Erythroblast (primary cell): ENCODE data around the gene SYNJ2.

Source experiments
- GATA1 ChIP-seq: IDR thresholded peaks from 2 replicates; pipeline ENCODE4 v1.6.1; 2011; ENCODE audit warnings: low read depth, mild to moderate bottlenecking, control low read depth, low read length, moderate library complexity
- POLR2A ChIP-seq: IDR thresholded peaks from 2 replicates; pipeline ENCODE4 v1.6.1; 2011; ENCODE audit warnings: mild to moderate bottlenecking, low read length

DNA sequence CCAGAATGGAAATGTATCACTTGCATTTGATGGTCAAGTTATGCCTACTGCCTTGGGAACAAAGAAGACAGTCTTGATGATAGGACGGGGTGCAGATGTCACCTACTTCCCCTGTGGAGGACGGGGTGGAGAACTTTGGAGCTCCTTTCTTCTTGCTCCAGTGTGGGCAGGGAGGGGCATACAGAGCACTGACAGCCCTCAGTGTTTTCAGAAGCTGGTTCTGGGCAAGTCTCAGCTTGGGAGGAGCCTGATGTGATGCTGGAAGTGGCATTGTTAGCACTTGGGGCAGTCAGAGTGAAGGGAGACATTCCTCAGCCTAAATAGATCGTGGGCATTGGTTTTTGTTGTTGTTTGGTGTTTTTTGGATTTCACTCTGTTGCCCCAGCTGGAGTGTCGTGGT lies 59.7 kb downstream of the SYNJ2 start:
- TF ChIP-seq POLR2A (no peak), GATA1 (no peak)
